ENCODE data around the gene GNB1L. TPM values are rescaled to one million over a fixed set of nuclear protein-coding genes. Genes with fewer than 3 reads are reported as not detected.

GNB1L gene
- total RNA-seq, 1 donor from 2014 or later: 11.5 TPM

DNA sequence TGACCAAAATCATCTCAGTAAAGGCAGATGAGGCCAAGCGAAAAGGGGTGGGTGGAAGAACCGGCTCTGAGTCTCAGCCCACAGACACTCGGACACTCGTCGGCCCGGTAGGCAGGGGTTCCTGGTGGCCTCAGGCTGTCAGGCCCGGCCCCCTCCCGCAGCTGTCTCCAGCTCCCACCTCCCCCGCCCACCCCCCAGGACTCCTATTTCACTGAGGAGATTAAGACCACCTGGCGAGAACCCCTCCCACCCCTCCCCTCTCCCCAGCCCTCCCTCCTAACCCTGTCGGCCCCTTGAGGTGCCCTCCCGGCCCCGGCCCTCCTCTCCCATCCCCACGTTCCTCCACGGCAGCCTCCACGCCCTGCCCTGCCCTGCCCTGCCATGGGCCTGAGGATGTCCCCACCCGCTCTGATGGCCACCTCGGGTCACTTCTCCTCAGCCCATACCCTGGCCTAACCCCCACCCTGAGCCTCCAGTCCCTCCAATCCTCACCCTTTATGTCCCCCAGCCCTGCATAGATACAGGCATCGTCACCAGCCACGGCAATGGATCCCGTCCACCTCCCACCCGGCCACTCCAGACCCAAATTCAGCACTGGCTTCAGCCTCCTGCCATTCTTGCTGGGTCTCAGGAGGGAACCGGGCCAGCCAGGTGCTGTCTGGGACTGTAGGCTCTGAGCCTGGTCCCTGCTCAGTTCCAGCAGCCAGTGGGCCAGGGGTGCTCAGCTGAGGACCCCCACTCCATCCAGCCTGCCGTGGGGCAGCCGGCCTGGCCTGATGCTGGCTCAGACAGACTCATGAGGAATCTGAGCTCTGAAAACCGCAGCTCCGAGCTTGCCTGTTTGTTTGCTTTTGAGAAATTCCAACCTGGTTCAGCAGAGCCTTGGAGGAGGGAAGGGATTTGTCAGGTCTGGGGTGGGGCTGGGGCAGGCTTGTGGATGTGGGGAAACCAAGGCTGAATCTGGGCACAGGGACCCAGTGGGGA is 103.9 kb downstream of the GNB1L start:
- TF ChIP-seq, protein P1, sequence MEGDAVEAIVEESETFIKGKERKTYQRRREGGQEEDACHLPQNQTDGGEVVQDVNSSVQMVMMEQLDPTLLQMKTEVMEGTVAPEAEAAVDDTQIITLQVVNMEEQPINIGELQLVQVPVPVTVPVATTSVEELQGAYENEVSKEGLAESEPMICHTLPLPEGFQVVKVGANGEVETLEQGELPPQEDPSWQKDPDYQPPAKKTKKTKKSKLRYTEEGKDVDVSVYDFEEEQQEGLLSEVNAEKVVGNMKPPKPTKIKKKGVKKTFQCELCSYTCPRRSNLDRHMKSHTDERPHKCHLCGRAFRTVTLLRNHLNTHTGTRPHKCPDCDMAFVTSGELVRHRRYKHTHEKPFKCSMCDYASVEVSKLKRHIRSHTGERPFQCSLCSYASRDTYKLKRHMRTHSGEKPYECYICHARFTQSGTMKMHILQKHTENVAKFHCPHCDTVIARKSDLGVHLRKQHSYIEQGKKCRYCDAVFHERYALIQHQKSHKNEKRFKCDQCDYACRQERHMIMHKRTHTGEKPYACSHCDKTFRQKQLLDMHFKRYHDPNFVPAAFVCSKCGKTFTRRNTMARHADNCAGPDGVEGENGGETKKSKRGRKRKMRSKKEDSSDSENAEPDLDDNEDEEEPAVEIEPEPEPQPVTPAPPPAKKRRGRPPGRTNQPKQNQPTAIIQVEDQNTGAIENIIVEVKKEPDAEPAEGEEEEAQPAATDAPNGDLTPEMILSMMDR (conservative IDR thresholded peaks at IDR 0.05; ENCODE audit: low read depth, low read length): no peak
- no peak overlapping the region for H3K4me3 ChIP-seq (ENCODE audit: low read depth, low read length)
- DNase-seq (ENCODE audit: low read depth): no peak

DNA sequence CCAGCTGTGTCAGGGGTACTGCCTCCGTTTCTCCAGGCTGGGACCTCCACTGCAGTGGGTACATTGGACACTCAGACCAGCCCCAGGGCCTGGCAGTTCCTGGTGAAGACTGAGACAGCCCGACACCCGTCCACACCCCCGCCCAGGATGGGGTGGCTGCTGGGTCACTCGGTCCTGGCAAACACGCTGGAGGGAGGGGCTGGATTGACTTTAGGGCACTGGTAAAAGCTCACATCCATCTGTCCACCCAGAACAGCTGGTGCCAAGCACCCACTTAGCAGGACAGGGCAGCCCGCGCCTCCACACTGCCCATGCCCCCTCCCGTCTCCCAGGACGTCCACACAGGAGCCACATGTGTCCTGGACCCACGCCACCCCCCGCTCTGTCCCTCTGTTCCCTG is 104.8 kb downstream of the GNB1L start:
- no peak overlapping the region for H3K4me3 ChIP-seq (ENCODE audit: low read depth, low read length)
- TF ChIP-seq, protein P1 (conservative IDR thresholded peaks at IDR 0.05; ENCODE audit: low read depth, low read length): no peak
- no peak for DNase-seq (ENCODE audit: low read depth)

DNA sequence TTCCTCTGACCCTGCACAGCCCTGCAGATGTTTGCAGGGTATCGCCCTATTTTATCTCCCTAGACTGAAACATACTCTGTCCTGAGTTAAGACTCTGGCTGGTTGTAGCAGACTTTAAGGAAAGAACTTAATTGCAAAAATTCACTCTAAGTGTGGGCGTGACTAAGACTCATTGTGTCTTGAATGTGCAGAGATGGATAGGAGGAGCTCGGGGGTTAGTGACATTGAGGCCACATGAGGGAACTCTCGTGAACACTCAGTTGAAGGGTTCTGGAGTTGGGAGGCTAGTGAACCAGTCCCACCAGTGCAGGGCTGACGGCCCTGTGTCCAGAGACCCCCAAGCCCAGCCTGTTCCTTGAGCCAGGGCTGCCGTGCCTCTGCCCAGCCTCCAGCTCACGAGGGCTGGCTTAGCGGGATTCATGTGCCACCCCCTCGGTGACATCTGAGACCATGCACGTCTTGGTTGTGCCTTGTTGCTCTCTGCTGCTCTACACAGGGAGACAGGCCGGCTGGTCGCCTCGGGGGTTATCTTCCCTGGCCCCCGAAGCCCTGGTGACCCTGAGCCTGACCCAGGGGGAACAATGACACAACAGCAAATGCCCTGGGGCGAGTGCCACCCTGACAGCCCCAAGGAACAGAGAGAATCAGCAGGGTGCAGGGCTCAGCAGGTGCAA is 105.5 kb downstream of the GNB1L start:
- no peak for DNase-seq (ENCODE audit: low read depth)
- H3K4me3 ChIP-seq (ENCODE audit: low read depth, low read length): no peak overlapping the region
- TF ChIP-seq, protein P1 (conservative IDR thresholded peaks at IDR 0.05; ENCODE audit: low read depth, low read length): no peak

DNA sequence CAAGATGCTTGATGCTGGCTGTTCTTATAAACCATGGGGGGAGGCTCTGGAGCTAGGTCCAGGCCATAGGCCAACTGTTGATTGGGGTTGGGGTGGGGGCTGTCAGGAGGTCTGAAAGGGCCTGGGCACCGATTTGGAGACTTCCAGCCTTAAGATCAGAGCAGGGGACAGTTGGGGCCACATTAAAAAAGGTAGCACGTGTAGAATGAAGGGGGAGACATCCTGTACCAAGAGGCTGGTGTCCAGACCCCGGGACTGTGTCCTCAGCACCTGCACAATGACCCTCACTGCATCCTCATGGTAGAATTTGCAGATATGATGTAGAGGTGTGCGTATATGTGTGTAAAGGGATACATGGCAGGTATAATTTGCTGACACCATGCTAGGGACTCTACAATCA is 106.5 kb downstream of the GNB1L start:
- no peak overlapping the region for H3K4me3 ChIP-seq (ENCODE audit: low read depth, low read length)
- TF ChIP-seq, protein P1 (conservative IDR thresholded peaks at IDR 0.05; ENCODE audit: low read depth, low read length): no peak
- DNase-seq (ENCODE audit: low read depth): no peak

- TF ChIP-seq, protein P1 (conservative IDR thresholded peaks at IDR 0.05; ENCODE audit: low read depth, low read length): no peak
- no peak for DNase-seq (ENCODE audit: low read depth)
- H3K4me3 ChIP-seq (ENCODE audit: low read depth, low read length): no peak overlapping the region
Measured at GRCh38 chr22:19747551-19747950, 107.1 kb downstream of the GNB1L start.

DNA sequence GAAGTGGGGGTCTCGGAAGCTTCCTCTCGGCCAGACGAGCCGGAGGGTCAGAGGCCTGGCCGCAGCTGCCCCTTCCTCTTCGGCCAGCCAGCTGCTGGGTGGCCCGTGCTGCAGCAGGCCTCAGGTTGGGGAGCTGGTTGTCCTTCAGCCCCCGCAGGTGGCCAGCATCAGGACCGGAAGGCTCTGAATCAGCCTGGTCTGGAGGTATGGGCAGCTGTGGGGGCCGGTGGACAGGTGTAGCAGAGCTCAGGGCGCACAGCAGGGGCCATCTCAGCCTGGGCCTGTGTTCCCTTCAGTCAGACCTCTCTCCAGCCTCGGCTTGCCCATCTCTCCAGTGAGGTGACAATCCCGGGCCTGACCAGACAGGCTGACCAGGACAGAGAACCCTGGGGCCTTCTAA is 107.9 kb downstream of the GNB1L start:
- H3K4me3 ChIP-seq (ENCODE audit: low read depth, low read length): no peak overlapping the region
- TF ChIP-seq, protein P1 (conservative IDR thresholded peaks at IDR 0.05; ENCODE audit: low read depth, low read length): no peak
- DNase-seq (ENCODE audit: low read depth): no peak
